H9 (cell line): ENCODE data around the gene NKD2. TPM values are rescaled to one million over a fixed set of nuclear protein-coding genes. Genes with fewer than 3 reads are reported as not detected.

Experiments used
- DNase-seq: peaks from one replicate; pipeline ENCODE4 v3.0.0-alpha.2; 2017
- H2AFZ ChIP-seq: one replicate; pipeline ENCODE4 v1.6.1; 2013; ENCODE audit warnings: mild to moderate bottlenecking, low read length, control low read depth, moderate library complexity
- H2AK5ac ChIP-seq: 2 replicates; pipeline ENCODE4 v1.6.1; 2013; ENCODE audit warnings: low read length, control low read depth, mixed read lengths; ENCODE audit not compliant: insufficient read length
- H2BK120ac ChIP-seq: one replicate; pipeline ENCODE4 v1.6.1; 2013; ENCODE audit warnings: low read depth, mild to moderate bottlenecking, low read length, control low read depth, inconsistent platforms; ENCODE audit not compliant: poor library complexity, severe bottlenecking
- H2BK12ac ChIP-seq: 2 replicates; pipeline ENCODE4 v1.6.1; 2013; ENCODE audit warnings: low read length, control low read depth, mixed read lengths, low read depth; ENCODE audit not compliant: insufficient read length
- H2BK15ac ChIP-seq: 2 replicates; pipeline ENCODE4 v1.6.1; 2013; ENCODE audit warnings: low read depth, low read length, control low read depth
- H2BK20ac ChIP-seq: one replicate; pipeline ENCODE4 v1.6.1; 2013; ENCODE audit warnings: low read depth, mild to moderate bottlenecking, low read length, control low read depth, inconsistent platforms; ENCODE audit not compliant: poor library complexity, severe bottlenecking
- H2BK5ac ChIP-seq: 2 replicates; pipeline ENCODE4 v1.6.1; 2013; ENCODE audit warnings: low read length, control low read depth, mixed read lengths; ENCODE audit not compliant: insufficient read length
- H3K14ac ChIP-seq: 2 replicates; pipeline ENCODE4 v1.6.1; 2013; ENCODE audit warnings: low read length, control low read depth; ENCODE audit not compliant: insufficient read depth
- H3K18ac ChIP-seq: 2 replicates; pipeline ENCODE4 v1.6.1; 2013; ENCODE audit warnings: low read depth, mild to moderate bottlenecking, mixed read lengths, low read length, control low read depth; ENCODE audit not compliant: insufficient read length
- H3K23ac ChIP-seq: 2 replicates; pipeline ENCODE4 v1.6.1; 2013; ENCODE audit warnings: low read length, control low read depth, mixed read lengths, low read depth; ENCODE audit not compliant: insufficient read length
- H3K23me2 ChIP-seq: 2 replicates; pipeline ENCODE4 v1.6.1; 2013; ENCODE audit warnings: low read depth, mild to moderate bottlenecking, mixed read lengths, low read length, control low read depth; ENCODE audit not compliant: insufficient read length, poor library complexity, severe bottlenecking
- H3K27ac ChIP-seq: 2 replicates; pipeline ENCODE4 v1.5.1; 2013; ENCODE audit warnings: low read length, control low read depth, mixed read lengths, low read depth; ENCODE audit not compliant: insufficient read length
- H3K27me3 ChIP-seq: 2 replicates; pipeline ENCODE4 v1.6.1; 2013; ENCODE audit warnings: low read length, control low read depth, inconsistent platforms; ENCODE audit not compliant: insufficient read depth
- H3K4ac ChIP-seq: 2 replicates; pipeline ENCODE4 v1.6.1; 2013; ENCODE audit warnings: low read depth, mild to moderate bottlenecking, control low read depth, inconsistent platforms, low read length, moderate library complexity
- H3K4me1 ChIP-seq: 2 replicates; pipeline ENCODE4 v1.6.1; 2013; ENCODE audit warnings: low read length, control low read depth, inconsistent platforms; ENCODE audit not compliant: insufficient read depth
- H3K4me2 ChIP-seq: 2 replicates; pipeline ENCODE4 v1.6.1; 2013; ENCODE audit warnings: low read length, control low read depth, mixed read lengths; ENCODE audit not compliant: insufficient read length, insufficient read depth
- H3K56ac ChIP-seq: 2 replicates; pipeline ENCODE4 v1.6.1; 2013; ENCODE audit warnings: low read depth, mild to moderate bottlenecking, mixed read lengths, low read length, control low read depth; ENCODE audit not compliant: insufficient read length
- H3K79me1 ChIP-seq: 2 replicates; pipeline ENCODE4 v1.6.1; 2013; ENCODE audit warnings: low read depth, mild to moderate bottlenecking, moderate library complexity, low read length, control low read depth, inconsistent platforms; ENCODE audit not compliant: insufficient read depth, poor library complexity, severe bottlenecking
- H3K79me2 ChIP-seq: 2 replicates; pipeline ENCODE4 v1.6.1; 2013; ENCODE audit warnings: low read length, control low read depth, inconsistent platforms; ENCODE audit not compliant: insufficient read depth
- H3K9ac ChIP-seq: 2 replicates; pipeline ENCODE4 v1.6.1; 2013; ENCODE audit warnings: low read length, control low read depth, mixed read lengths; ENCODE audit not compliant: insufficient read length; ENCODE audit errors: extremely low read depth
- H3K9me3 ChIP-seq: one replicate; pipeline ENCODE4 v1.6.1; 2013; ENCODE audit warnings: low read depth, low read length, inconsistent platforms; ENCODE audit not compliant: control insufficient read depth
- H3T11ph ChIP-seq: one replicate; pipeline ENCODE4 v1.6.1; 2013; ENCODE audit warnings: mild to moderate bottlenecking, low read length, control low read depth, inconsistent platforms
- H4K20me1 ChIP-seq: one replicate; pipeline ENCODE4 v1.6.1; 2013; ENCODE audit not compliant: control insufficient read depth, insufficient read length, insufficient read depth
- H4K5ac ChIP-seq: 2 replicates; pipeline ENCODE4 v1.6.1; 2013; ENCODE audit warnings: low read depth, mild to moderate bottlenecking, mixed read lengths, low read length, control low read depth; ENCODE audit not compliant: insufficient read length
- H4K8ac ChIP-seq: replicated peaks from 2 replicates; pipeline ENCODE4 v1.6.1; 2013; ENCODE audit warnings: low read length, control low read depth, mixed read lengths, low read depth; ENCODE audit not compliant: insufficient read length
- H4K91ac ChIP-seq: 2 replicates; pipeline ENCODE4 v1.6.1; 2013; ENCODE audit warnings: low read depth, mild to moderate bottlenecking, moderate library complexity, mixed read lengths, low read length, control low read depth; ENCODE audit not compliant: insufficient read length
- H3K27ac Mint-ChIP-seq, 3 experiments: 2 replicates in 2 of 3; 3 replicates in 1 of 3; pipeline ENCODE4 v1.8.0; 2020 to 2021; ENCODE audit warnings: mixed read lengths in 3 of 3, mild to moderate bottlenecking in 1 of 3, moderate library complexity in 1 of 3
- H3K27me3 Mint-ChIP-seq: 2 replicates; pipeline ENCODE4 v1.8.0; 2021; ENCODE audit warnings: low read depth, mild to moderate bottlenecking, moderate library complexity, mixed read lengths
- H3K36me3 Mint-ChIP-seq, 3 experiments: 2 replicates in 2 of 3; 3 replicates in 1 of 3; pipeline ENCODE4 v1.8.0; 2020 to 2021; ENCODE audit warnings: low read depth in 3 of 3, mixed read lengths in 3 of 3; ENCODE audit not compliant: insufficient read depth in 1 of 3
- H3K4me1 Mint-ChIP-seq, 2 experiments: 2 replicates each; pipeline ENCODE4 v1.8.0; 2020; ENCODE audit warnings: mixed read lengths in 2 of 2
- H3K4me3 Mint-ChIP-seq, 2 experiments: 2 replicates in 1 of 2; 3 replicates in 1 of 2; pipeline ENCODE4 v1.8.0; 2020 to 2021; ENCODE audit warnings: mild to moderate bottlenecking in 2 of 2, mixed read lengths in 2 of 2, moderate library complexity in 1 of 2
- H3K9me3 Mint-ChIP-seq, 2 experiments: 2 replicates in 1 of 2; 3 replicates in 1 of 2; pipeline ENCODE4 v1.8.0; 2020; ENCODE audit warnings: mild to moderate bottlenecking in 2 of 2, mixed read lengths in 2 of 2, moderate library complexity in 1 of 2
- CTCF ChIP-seq: fragments of 200-600 bp; sonication (generic); conservative IDR thresholded peaks from 3 replicates; pipeline ENCODE4 v1.8.0; 2021; ENCODE audit warnings: antibody characterized with exemption, mild to moderate bottlenecking
- WGBS: extraction: QIAGEN DNeasy Blood & Tissue Kit; methylation state at CpG from one replicate; pipeline ENCODE4 v1.1.7; 2013; ENCODE audit warnings: missing lambda C conversion rate, low lambda C conversion rate, mixed read lengths; ENCODE audit not compliant: insufficient read length; ENCODE audit errors: extremely low coverage; 5-methylcytosine and 5-hydroxymethylcytosine counted together
- total RNA-seq: library from RNA; stranded (reverse); gene quantifications from 2 replicates; pipeline ENCODE4 v1.2.1, GENCODE V29; 2021

The NKD2 gene
- total RNA-seq, 1 experiment from 2014 or later = 7.3 TPM

- H3K4me3 Mint-ChIP-seq = no peak overlapping the region
These were observed 23.8 kb upstream of the NKD2 start for GRCh38 chr5:984774-985173.

More at GRCh38 chr5:984774-985173, 23.8 kb upstream of the NKD2 start:
- Histone ChIP-seq H4K20me1 (peaks cover 2% of the 10 kb centered on the region), H2BK5ac (no peak overlapping the region), H4K91ac (no peak overlapping the region), H2BK12ac (no peak overlapping the region), H3K4ac (no peak overlapping the region), H4K8ac (no peak overlapping the region), H3K9me3 (no peaks in the 10 kb centered on the region), H3K27me3 (no peaks in the 10 kb centered on the region), H2AFZ (no peak overlapping the region), H3K79me1 (no peaks in the 10 kb centered on the region), H3T11ph (no peak overlapping the region), H3K18ac (no peak overlapping the region), H2AK5ac (no peak overlapping the region), H3K4me2 (no peak overlapping the region), H2BK20ac (no peak overlapping the region), H3K23ac (no peak overlapping the region), H3K79me2 (no peaks in the 10 kb centered on the region), H3K9ac (no peak overlapping the region), H3K56ac (no peak overlapping the region), H2BK120ac (no peak overlapping the region), H2BK15ac (no peak overlapping the region), H4K5ac (no peak overlapping the region), H3K23me2 (no peaks in the 10 kb centered on the region), H3K27ac (no peak overlapping the region), H3K4me1 (no peaks in the 10 kb centered on the region), H3K14ac (no peak overlapping the region)
- peaks cover 32% of the 10 kb centered on the region for H3K27me3 Mint-ChIP-seq
- no CpG with 5 or more reads among the region's 3 CpGs for WGBS
- H3K36me3 Mint-ChIP-seq = no peaks in the 10 kb centered on the region; a peak in 1 of 7 replicates
- peaks cover 10 to 11% of the 10 kb centered on the region in 2 experiments; a peak in 4 of 5 replicates for H3K9me3 Mint-ChIP-seq
- peaks cover 3 to 4% of the 10 kb centered on the region in 2 experiments for H3K4me1 Mint-ChIP-seq
- H3K27ac Mint-ChIP-seq = no peak overlapping the region
- no peak for DNase-seq
- TF ChIP-seq CTCF = no peak
